Mammary epithelial cell (primary cell): Measurements from ENCODE around the gene ADTRP.

ENCODE experiments used
- CTCF ChIP-seq, 2 donors: IDR thresholded peaks in 1 of 2; conservative IDR thresholded peaks in 1 of 2; 2 replicates each; pipeline ENCODE4 v1.5.1; 2011 to 2012; ENCODE audit warnings: inconsistent platforms in 2 of 2, low read length in 2 of 2, mild to moderate bottlenecking in 2 of 2, control low read depth in 1 of 2, low read depth in 1 of 2; ENCODE audit not compliant: insufficient read depth in 1 of 2; ENCODE audit errors: extremely low read depth in 1 of 2
- EZH2 ChIP-seq: IDR thresholded peaks from 2 replicates; pipeline ENCODE4 v1.6.1; 2012; ENCODE audit warnings: low read length, inconsistent platforms, borderline replicate concordance

DNA sequence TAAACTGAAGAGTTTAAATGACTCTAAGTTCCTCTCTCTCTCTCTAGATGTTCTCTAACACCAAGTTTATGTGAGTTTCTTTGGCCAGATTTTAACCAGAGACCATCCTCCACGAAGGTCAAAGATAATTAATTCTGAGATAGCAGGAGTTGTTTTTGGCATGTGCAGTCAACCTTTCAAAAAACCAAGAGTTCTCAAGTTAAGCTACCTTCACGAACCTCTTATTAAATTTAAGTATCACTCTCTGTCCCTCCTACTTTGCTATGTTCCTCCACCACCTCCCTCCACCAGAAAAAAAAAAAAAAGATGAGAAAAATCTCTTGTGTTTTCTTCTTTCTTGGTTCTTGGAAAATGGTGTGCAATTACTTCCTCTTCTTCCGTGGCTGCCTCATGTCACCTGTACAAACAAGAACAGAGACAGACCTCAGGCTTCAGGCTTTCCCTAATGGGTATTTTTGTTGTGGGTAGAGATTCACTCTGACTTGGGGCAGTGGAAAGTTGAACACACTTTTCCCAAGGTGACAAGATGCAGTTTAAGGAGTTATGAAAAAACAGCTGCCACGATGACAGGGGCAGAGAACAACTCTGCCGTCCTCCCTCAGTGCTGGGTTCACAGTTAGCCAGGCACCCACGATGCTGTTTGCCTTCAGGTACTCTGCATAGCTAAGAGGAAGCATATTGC, 64.3 kb downstream of the ADTRP start:
- TF ChIP-seq EZH2 (no peak), CTCF (conservative IDR thresholded peaks at IDR 0.05 in 1 of 2, IDR thresholded peaks at IDR 0.05 in 1 of 2; ENCODE audit: extremely low read depth in 1 of 2, insufficient read depth in 1 of 2, low read depth in 1 of 2, low read length in 2 of 2) (no peak)
